ENCODE measurements around the gene ZFPM1.

Gene ZFPM1

DNA sequence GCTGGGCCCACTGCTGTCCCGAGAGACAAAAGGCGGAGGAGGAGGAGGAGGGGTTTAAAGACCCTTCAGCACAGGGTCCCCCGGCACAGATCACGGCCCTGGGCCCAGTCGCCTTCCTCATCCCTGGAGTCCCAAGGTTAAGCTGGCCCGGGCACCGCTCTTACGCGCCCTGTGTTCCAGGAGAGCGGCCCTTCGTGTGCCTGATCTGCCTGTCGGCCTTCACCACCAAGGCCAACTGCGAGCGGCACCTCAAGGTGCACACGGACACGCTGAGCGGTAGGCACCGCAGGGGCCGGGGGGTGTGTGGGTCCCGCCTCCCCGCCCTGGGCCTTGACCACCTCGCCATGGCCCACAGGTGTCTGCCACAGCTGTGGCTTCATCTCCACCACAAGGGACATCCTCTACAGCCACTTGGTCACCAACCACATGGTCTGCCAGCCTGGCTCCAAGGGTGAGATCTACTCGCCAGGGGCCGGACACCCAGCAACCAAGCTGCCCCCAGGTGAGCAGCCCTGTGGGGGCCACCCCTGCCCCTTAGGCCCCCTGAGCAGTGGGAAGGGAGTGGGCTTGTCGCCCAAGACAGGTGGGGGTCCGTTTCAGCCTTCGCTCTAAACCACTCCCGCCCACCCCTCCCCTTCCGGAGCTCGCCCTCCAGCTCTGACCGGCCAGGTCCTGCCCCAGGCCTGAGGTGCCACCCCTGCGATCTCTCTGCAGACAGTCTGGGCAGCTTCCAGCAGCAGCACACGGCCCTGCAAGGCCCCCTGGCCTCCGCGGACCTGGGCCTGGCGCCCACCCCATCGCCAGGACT is 79.6 kb downstream of the ZFPM1 start:
- DNase-seq: no peak

DNA sequence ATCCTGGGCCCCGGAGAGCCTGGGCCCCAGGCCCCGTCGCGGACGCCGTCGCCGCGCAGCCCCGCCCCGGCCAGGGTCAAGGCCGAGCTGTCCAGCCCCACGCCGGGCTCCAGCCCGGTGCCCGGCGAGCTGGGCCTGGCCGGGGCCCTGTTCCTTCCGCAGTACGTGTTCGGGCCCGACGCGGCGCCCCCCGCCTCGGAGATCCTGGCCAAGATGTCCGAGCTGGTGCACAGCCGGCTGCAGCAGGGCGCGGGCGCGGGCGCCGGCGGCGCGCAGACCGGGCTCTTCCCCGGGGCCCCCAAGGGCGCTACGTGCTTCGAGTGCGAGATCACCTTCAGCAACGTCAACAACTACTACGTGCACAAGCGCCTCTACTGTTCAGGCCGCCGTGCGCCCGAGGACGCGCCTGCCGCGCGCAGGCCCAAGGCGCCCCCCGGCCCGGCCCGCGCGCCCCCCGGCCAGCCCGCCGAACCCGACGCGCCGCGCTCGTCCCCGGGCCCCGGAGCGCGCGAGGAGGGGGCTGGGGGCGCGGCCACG is 80.4 kb downstream of the ZFPM1 start:
- DNase-seq: no peak

DNA sequence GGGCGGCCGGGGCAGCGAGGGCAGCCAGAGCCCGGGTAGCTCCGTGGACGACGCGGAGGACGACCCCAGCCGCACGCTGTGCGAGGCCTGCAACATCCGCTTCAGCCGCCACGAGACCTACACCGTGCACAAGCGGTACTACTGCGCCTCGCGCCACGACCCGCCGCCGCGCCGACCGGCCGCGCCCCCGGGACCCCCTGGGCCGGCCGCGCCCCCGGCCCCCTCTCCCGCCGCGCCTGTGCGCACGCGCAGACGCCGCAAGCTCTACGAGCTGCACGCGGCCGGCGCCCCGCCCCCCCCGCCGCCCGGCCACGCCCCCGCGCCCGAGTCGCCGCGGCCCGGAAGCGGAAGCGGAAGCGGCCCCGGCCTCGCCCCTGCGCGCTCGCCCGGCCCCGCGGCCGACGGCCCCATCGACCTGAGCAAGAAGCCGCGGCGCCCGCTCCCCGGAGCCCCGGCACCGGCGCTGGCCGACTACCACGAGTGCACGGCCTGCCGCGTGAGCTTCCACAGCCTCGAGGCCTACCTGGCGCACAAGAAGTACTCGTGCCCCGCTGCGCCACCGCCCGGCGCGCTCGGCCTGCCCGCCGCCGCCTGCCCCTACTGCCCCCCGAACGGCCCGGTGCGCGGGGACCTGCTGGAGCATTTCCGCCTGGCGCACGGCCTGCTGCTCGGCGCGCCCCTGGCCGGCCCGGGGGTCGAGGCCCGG is 81.0 kb downstream of the ZFPM1 start:
- DNase-seq: peak; percentile 48

DNA sequence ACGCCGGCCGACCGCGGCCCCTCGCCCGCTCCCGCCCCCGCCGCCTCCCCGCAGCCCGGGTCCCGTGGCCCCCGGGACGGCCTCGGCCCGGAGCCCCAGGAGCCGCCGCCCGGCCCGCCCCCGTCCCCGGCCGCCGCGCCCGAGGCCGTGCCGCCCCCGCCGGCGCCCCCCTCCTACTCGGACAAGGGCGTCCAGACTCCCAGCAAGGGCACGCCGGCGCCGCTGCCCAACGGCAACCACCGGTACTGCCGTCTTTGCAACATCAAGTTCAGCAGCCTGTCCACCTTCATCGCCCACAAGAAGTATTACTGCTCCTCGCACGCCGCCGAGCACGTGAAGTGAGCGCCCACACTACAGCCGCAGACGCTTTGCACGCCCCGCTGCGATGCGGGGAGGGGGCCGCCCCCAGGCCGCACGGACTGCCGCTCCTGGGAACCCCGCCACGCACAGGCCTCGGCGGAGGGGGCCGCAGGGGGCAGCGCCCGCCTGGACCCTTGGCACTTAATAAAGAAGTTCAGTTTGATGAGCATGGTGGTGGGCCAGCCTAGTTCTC is 81.6 kb downstream of the ZFPM1 start:
- DNase-seq: no peak

DNA sequence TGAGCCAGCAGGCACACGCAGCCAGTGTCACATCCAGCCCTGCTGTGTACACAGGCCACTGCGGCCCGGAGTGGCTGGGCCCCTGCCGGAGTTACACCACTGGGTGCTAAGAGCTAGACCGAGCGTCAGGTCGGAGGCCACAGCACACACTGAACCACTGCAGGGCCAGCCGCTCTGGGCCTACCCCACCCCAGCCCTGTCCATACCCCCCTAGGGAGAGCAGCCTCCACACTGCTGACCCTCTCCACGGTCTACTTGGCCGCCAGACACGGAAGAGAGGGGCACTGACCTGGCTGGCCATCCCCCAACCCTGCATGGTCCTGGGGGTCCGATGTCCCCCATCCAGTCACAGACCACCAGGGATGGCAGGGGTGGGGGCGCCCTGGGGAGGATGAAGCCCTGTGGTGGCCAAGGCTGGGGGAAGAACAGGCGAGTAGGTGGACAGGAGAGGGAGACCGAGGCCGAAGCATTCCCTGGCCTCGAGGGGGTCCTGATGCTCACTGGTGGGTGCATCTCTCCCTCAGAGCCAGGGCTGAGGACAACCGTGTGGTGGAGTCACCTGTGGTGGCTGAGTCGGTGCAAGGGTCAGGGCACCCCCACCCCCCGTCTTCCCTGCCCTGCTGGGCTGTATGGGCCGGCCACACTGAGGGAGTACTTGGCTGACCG is 82.2 kb downstream of the ZFPM1 start:
- no peak for DNase-seq

DNA sequence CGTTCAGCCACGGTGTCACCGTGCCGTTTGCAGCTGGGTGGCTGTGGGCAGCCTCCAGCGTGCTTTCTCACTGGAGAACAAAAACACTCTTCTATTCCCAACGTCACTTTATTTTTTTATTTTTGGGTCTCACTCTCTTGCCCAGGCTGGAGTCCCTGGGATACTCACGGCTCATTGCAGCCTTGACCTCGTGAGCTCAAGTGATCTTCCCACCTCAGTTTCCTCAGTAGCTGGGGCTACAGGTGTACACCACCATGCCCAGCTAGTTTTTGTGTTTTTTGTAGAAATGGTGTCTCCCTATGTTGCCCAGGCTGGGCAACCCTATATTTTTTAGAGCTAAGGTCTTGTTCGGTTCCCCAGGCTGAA is 82.8 kb downstream of the ZFPM1 start:
- DNase-seq: no peak

DNA sequence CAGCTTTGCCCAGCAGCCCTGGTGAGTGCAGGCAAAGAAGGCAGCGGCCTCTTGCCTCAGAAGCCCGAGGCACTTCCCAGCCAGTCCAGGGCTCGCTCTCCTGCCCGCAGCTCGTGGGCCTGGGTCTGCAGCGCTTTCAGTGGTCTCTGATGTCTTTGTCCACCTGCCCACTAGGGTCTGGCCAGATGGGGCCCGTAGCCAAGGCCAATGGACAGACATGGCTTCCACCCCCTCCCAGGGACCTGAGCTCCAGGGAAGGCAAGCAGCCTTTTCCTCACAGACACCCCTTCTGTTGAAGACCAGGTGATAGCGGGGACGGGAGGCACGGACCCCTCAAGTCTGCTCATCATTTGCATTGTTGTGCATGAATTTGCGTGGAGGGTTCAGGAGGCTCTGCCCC is 83.4 kb downstream of the ZFPM1 start:
- DNase-seq: no peak

DNA sequence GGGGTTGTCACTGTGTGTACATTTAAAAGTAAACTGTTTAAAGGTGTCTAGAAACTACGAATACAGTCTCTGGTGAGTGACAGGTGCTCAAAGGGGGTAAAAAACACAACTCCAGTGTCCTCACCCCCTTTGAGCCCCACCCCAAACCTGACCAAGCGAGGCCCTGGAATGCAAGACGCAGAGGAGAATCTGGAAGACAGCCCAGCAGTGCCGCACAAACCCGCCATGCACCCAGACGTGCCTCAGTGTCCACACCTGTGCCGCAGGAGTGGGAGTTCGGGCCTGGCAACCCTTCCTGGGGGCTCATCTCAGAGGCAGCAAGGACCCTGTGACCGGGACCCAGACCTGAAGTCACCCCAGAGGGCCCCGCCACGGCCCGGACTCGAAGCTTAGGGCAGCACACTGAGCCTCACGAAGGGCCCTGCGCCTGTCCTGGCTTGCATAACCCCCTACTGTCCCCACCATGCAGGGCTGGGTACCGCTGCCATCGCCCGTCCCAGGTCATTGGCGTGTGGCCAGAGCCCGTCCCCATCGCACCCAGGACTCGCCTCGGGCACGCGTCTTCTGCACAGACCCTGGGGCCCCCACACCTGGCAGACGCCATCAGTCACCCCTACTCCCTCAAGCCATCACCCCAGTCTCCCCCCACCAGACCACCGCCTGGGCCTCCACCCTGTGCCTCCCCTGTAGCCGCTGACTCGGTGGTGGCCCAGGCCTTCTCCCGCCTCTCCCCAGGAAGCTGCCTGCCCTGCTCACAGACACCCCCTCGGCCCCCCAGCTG is 84.1 kb downstream of the ZFPM1 start:
- no peak for DNase-seq

DNA sequence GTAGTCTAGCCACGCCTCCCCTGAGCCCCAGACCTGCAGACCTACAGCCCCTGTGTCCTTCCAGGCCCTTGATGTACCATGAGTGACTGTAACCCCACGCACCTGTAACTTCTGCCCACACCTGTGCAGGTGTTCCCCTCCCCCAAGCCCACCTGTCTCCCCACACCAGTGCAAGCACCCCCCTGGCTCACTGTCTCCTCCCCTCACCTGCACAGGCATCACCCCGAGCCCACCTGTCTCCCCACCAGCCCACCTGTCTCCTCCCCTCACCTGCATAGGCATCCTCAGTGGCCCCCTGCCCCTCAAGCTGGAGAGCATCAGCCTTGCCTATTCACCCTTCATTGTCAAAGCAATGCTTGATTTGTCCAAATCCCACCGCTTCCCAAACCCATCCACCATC is 84.8 kb downstream of the ZFPM1 start:
- DNase-seq: no peak

DNA sequence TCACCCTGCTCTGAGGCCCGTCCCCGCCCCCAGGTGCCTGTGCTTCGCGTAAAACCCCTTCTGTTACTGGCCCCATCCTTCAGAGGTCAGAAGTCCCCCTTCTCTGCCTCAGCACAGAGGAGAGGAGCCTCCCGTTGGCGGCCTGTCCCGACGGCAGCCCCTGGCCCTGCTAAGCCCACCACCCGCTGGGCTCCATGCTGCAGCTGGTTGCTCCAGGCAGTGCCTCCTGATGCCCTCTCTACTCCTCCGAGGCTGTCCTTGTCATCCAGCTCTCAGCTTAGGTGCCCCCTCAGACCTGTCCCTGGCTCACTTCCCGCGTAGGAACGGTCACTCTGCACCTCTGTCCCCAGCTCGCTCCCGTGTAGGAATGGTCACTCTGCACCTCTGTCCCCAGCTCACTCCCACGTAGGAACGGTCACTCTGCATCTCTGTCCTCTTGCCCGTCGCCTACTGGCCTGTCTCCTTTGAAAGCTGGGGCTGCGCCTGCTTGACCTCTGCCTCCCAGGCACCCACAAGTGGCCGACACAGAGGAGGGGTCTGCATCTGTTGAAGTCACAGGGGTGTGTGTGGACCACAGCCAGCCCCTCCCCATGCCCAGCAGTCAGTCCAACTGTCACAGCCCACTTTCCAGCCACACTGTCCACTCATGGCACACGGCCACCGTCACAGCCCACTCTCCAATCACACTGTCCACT is 85.4 kb downstream of the ZFPM1 start:
- no peak for DNase-seq

DNA sequence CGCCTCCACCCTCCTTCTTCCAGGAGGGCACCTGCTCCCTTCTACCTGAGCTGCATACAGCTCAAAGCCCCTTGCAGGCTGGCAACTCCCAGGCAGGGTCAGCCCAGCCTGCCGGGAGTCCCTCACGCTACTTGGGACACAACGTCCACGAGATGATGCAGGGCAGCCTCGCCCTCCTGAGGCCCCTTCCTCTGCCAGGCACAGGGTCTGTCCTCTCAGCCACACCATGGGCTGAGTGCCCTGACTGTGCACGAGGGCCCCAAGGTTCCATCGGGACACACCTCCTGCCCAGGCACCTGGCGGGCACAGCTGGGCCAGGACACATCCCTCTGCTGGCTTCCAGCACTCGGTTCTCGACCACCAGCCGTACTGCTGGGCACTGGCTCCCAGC is 86.2 kb downstream of the ZFPM1 start:
- no peak for DNase-seq

DNA sequence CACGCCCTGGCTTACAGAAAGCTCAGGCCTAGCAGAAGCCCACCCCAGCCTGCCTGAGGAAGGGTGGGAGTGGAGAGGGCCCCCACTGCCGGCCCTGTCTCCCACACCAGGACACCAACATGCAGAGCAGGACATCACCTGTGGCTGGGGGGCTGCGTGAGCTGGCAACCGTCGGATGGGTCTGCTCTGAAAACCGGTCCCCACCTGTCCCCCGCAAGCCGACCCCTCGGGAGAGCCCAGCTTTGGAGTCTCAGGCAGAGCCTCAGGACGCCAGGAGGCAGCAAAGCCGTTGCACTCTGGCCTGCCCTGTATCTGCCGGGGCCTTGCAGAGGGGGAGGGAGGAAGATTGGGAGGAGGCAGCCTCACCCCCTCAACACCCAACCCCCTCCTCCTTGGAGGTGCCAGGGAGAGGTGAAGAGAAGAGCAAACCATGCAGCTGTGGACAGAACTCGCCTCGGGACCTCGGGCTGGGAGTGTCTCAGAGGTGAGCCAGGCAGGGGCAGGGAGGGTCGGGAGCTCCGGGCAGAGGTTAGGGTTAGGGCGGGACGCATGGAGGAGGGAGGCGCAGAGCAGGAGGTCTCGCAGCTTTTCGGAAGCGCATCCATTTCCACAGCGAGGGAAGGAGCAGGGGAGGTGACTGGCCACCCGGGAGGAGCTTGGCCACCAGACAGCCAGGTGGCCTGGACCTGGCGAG is 86.7 kb downstream of the ZFPM1 start:
- no peak for DNase-seq

DNA sequence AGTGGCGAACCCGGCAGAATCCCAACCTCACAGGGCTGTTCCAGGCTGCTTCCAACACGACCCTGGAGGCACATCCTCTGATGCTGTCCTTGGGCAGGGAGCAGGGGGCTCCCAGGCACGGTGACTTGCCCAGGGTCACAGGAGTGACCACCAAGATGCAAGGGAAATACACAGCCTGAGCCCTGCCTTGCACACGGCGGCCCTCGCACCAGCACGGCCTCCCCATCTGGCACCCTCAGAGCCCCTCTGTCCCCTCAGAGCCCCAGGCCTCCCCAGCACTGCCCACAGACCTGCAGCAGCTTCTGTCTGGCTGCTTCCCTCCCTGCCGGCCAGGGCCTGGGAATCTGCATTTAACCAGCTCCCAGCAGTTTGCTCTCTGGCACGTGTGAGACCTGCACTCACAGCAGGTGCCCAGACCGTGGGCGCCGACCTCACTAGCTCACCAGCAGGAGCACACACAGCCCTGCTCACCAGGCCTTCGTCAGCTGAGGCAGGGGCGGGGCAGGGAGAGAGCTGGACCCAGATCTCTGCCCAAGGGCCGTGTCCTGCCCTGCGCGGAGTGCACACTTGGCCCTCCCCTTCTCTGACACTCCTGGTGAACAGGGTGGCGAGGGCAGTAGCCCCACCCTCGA is 87.4 kb downstream of the ZFPM1 start:
- no peak for DNase-seq

DNA sequence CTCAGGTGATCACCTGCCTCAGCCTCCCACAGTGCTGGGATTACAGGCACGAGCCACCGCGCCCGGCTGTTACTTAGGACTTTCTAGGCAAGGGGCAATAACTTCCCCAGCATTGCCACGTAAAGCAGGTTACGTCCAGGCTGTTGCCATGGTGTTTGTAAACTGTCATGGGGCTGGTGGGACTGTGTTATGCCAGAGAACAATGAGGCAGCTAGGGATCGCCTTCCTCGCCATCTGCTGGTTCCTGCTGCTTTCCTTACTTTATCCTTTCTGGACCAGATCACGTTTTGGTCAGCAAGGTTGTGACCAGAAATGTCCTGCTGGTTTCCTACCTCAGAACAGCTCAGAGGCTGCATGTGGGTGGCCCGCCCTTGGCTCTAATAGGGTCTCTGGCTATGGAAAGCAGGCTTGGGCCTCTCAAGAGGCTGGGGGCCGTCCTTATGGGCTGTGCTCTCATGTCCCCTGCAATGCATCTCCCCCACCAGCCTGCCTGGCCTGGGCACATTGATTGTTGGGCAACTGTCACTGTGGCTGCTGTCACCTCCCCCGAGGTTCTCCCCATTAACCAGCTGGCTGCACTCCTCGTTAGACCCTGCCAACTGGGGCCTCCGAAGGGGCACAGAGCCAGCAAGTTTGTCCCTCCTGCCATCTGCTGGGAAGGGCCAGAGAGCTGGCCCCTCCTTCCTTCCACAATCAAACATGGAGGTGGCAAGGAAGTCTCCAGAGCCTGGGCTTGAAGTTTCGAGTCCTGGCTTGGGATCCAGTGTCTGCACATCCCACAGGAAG is 88.9 kb downstream of the ZFPM1 start:
- no peak for DNase-seq

DNA sequence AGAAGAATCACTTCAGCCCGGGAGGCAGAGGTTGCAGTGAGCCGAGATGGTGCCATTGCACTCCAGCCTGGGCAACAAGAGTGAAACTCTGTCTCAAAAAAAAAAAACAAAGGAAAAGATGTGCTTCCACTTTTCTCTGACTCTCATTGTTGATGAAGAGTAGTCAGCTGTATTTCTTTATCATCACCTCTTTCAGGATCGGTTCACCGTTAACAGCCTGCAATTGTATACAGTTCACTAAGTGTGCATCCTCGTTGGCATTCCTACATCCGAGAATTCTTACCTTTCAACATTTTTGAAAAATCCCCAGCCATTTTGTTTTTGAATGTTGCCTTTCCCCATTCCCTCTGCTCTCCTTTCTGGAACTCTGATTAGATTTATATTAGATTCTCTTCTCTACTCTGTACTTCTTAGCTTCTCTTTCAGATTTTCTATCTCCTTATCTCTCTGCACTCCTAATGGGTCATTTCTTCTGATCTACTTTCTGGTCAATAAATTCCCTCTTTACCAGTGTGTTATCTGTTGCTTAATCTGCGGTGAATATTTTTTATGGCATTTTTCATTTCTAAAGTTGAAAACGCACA is 90.2 kb downstream of the ZFPM1 start:
- DNase-seq: no peak

DNA sequence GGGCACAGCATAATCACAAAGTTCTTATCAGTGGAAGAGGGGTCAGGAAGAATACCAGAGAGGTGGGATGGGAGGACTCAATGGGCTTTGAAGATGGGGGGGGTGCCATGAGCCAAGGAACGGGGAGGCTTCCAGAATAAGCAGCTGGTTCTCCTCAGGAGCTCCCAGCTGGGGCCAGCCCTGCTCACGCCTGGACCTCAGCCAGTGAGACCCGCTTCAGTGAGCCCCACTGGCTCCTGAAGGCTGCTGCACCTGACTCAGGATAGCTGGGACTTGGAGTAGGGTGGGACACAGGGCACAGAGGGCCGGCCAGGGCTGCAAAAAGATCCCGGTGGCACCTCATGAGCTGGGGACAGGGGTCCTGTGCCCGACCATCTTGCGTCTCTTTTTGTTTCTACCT is 92.7 kb downstream of the ZFPM1 start:
- DNase-seq: no peak

DNA sequence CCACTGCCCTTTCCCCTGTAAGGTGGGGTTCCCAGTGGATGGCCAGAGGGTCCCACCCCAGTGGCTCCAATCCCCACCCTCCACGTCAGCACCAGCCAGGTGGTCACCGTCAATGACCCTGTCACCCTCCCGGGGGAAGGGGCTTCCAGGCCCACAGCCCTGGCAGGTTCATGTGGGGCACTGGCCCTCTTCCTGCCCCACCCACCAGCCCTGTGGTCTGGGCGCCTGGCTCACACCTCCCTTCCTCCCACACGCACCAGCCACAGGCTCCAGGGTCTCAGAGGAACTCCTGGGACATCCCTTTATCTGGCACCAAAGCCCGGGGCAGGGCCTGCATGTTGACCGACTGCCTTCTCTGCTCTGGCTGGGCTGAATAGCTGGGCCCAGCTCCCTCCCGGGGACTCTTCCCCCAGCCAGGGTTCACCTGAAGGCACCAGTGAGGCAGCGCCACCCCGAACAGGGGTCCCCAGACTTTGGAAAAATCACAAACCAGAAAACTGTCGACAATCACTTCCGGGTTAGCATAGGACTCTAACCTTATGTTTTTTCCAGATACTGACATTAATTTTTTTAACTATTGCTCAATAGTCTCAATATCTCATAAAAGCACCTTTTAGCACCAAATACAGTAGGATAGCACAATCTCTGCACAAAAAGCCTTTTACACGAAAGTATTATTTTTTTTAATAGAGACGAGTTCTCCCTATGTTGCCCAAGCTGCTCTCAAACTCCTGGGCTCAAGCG is 95.2 kb downstream of the ZFPM1 start:
- no peak for DNase-seq

DNA sequence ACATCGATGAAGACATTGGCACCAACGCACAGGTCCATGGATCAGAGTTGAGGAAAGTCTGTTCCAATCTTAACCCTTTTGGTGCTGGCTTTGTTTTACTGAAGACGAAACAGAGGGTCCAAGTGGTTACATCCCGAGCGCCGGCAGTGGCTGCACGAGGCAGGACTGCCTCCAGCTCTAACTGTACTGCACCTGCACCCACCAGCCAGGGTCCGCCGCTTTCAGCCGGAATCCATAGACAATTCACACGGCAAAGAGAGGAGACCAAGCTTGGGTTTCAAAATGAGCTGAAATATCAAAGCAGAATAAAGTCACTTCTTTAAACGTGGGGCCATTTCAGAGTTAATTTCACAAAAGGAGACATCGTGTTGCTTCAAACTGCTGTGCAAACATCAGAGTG is 95.9 kb downstream of the ZFPM1 start:
- no peak for DNase-seq

DNA sequence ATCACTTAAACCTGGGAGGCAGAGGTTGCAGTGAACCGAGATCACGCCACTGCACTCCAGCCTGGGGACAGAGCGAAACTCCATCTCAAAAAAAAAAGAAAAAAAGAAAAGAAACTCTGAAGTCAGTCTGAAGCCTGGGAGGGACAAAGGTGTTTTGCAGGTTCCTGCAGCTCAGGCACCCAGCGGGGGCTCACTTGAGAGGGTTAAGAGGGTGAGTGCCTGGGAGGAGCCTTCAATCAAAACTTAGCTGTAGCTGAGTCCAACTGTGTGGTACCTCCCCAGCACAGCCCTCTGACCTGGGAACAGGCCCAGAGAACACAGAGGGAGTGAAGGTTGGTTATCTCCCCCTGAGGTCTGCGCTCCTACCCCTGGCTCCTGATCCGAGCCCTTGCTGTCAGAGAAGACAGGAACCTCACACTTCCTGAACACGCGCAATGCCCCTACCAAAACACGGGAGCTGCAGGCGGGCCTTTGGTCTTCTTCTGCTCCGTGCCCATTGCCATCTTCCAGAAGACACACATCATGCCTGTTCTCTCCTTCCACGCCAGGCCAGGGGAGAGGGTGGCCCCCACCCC is 96.7 kb downstream of the ZFPM1 start:
- no peak for DNase-seq

Data from NCI-H1092 treated with DMSO at 0.1 percent for 48 hours (cell line).